Measurements from ENCODE around the gene ZMYND11. TPM values are rescaled to one million over a fixed set of nuclear protein-coding genes. Genes with fewer than 3 reads are reported as not detected.

The ZMYND11 gene
- total and polyA plus RNA-seq, 2 donors (not counting 1 experiment from before 2014, with no cell fraction given), result 57.0 to 68.4 TPM

DNA sequence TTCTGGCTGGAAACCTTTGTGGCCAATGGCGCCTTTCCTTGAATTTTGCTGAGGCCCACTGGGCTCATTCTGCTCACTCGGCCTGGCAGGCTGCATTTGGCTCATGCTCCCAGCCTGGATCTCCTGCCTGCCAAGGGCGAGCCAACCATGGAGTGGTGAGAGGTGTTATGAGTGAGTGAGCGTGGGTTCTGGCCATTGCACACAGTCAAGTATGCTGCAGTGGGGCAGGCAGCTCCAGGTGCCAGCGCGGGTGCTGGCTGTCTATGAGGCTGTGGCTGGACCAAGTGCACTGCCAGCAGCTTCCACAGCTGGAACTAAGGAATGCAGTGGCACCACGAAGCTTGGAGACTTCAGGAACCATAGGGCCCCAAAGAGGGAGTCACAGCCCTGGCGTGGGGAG lies 43.9 kb upstream of the ZMYND11 start:
- no peaks in the 10 kb centered on the region for H3K79me2 ChIP-seq (ENCODE audit: control insufficient read depth, insufficient read depth, low read length)
- no peak for DNase-seq (ENCODE audit: low read depth in 2 of 2)
- H3K4me3 ChIP-seq (replicated peaks in 1 of 4; ENCODE audit: control extremely low read depth in 1 of 4, insufficient read depth in 1 of 4, low read depth in 3 of 4, low read length in 4 of 4), result no peak overlapping the region
- no peaks in the 10 kb centered on the region for H4K20me1 ChIP-seq (ENCODE audit: control insufficient read depth, extremely low read depth, insufficient read depth, low read length)
- no peaks in the 10 kb centered on the region for H3K9me3 ChIP-seq (ENCODE audit: control insufficient read depth, insufficient read depth, low read depth, low read length)
- no peak overlapping the region for H3K27ac ChIP-seq (ENCODE audit: insufficient read depth, low read length)
- peaks cover 3% of the 10 kb centered on the region for H3K27me3 ChIP-seq (ENCODE audit: control insufficient read depth, insufficient read depth, low read length)
- H3K4me2 ChIP-seq (ENCODE audit: extremely low read depth, insufficient read depth, low read length), result no peak overlapping the region
- no peaks in the 10 kb centered on the region for H3K4me1 ChIP-seq (ENCODE audit: control insufficient read depth, extremely low read depth, insufficient read depth, low read length)
- H2AFZ ChIP-seq (ENCODE audit: low read length), result no peak overlapping the region
- TF ChIP-seq EZH2 (IDR thresholded peaks at IDR 0.05; ENCODE audit: low read length, missing control alignments), result no peak
- TF ChIP-seq, protein P1, sequence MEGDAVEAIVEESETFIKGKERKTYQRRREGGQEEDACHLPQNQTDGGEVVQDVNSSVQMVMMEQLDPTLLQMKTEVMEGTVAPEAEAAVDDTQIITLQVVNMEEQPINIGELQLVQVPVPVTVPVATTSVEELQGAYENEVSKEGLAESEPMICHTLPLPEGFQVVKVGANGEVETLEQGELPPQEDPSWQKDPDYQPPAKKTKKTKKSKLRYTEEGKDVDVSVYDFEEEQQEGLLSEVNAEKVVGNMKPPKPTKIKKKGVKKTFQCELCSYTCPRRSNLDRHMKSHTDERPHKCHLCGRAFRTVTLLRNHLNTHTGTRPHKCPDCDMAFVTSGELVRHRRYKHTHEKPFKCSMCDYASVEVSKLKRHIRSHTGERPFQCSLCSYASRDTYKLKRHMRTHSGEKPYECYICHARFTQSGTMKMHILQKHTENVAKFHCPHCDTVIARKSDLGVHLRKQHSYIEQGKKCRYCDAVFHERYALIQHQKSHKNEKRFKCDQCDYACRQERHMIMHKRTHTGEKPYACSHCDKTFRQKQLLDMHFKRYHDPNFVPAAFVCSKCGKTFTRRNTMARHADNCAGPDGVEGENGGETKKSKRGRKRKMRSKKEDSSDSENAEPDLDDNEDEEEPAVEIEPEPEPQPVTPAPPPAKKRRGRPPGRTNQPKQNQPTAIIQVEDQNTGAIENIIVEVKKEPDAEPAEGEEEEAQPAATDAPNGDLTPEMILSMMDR (conservative IDR thresholded peaks at IDR 0.05 in 1 of 2, IDR thresholded peaks at IDR 0.05 in 1 of 2; ENCODE audit: low read depth in 1 of 2, low read length in 2 of 2), result no peak
- H3K9ac ChIP-seq (ENCODE audit: insufficient read depth, low read length), result no peak overlapping the region
- no peaks in the 10 kb centered on the region for H3K36me3 ChIP-seq (ENCODE audit: control insufficient read depth, insufficient read depth, low read length)

DNA sequence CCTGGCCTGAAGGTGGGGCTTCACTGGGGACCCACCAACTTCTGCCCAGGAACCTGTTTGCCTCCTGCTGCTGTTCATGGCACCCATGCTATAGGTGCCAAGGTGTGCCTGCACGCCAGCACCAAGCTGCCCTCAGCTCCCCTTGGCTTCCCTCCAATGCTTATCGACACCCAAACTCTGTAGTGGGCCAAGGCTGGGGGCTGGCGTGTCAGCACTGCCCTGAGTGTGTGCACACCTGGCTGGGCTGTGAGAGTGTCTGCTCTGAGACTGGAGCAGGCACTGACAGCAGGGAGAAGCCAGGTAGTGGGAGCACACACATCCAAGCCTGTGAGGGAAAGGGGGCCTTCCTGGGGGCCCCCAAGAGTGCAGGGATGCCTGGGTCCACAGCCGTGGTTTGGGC lies 43.1 kb upstream of the ZMYND11 start:
- no peaks in the 10 kb centered on the region for H3K4me1 ChIP-seq (ENCODE audit: control insufficient read depth, extremely low read depth, insufficient read depth, low read length)
- H3K4me2 ChIP-seq (ENCODE audit: extremely low read depth, insufficient read depth, low read length), result no peak overlapping the region
- peaks cover 2% of the 10 kb centered on the region for H3K27me3 ChIP-seq (ENCODE audit: control insufficient read depth, insufficient read depth, low read length)
- H3K79me2 ChIP-seq (ENCODE audit: control insufficient read depth, insufficient read depth, low read length), result no peaks in the 10 kb centered on the region
- TF ChIP-seq, protein P1 (conservative IDR thresholded peaks at IDR 0.05 in 1 of 2, IDR thresholded peaks at IDR 0.05 in 1 of 2; ENCODE audit: low read depth in 1 of 2, low read length in 2 of 2), result no peak
- TF ChIP-seq EZH2 (IDR thresholded peaks at IDR 0.05; ENCODE audit: low read length, missing control alignments), result no peak
- DNase-seq (ENCODE audit: low read depth in 2 of 2), result no peak
- no peak overlapping the region for H3K9ac ChIP-seq (ENCODE audit: insufficient read depth, low read length)
- H2AFZ ChIP-seq (ENCODE audit: low read length), result no peak overlapping the region
- H3K36me3 ChIP-seq (ENCODE audit: control insufficient read depth, insufficient read depth, low read length), result no peaks in the 10 kb centered on the region
- H4K20me1 ChIP-seq (ENCODE audit: control insufficient read depth, extremely low read depth, insufficient read depth, low read length), result no peaks in the 10 kb centered on the region
- no peaks in the 10 kb centered on the region for H3K9me3 ChIP-seq (ENCODE audit: control insufficient read depth, insufficient read depth, low read depth, low read length)
- no peak overlapping the region for H3K4me3 ChIP-seq (replicated peaks in 1 of 4; ENCODE audit: control extremely low read depth in 1 of 4, insufficient read depth in 1 of 4, low read depth in 3 of 4, low read length in 4 of 4)
- no peak overlapping the region for H3K27ac ChIP-seq (ENCODE audit: insufficient read depth, low read length)

DNA sequence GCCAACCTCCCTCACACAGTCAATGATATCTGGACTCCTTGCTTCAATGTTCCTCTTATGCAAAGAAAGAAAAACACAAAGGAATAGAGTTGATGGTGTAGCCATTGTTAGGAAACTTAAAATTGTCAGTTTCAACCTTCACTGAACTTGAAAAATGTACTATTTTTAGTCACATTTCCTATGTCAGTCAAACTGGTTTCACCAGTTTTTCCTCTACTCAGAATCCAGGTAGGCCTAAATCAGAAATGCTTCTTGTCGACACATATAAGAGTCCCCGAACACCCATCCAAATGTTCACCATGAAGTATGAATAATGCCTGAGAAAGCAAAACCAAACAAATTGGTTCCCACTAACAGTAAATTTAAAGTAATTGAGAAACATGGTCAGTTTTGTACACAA lies 42.4 kb upstream of the ZMYND11 start:
- Histone ChIP-seq H4K20me1 (ENCODE audit: control insufficient read depth, extremely low read depth, insufficient read depth, low read length) (no peaks in the 10 kb centered on the region), H3K4me2 (ENCODE audit: extremely low read depth, insufficient read depth, low read length) (no peak overlapping the region), H2AFZ (ENCODE audit: low read length) (no peak overlapping the region), H3K36me3 (ENCODE audit: control insufficient read depth, insufficient read depth, low read length) (no peaks in the 10 kb centered on the region), H3K9me3 (ENCODE audit: control insufficient read depth, insufficient read depth, low read depth, low read length) (no peaks in the 10 kb centered on the region), H3K79me2 (ENCODE audit: control insufficient read depth, insufficient read depth, low read length) (no peaks in the 10 kb centered on the region), H3K27ac (ENCODE audit: insufficient read depth, low read length) (no peak overlapping the region), H3K4me1 (ENCODE audit: control insufficient read depth, extremely low read depth, insufficient read depth, low read length) (no peaks in the 10 kb centered on the region), H3K4me3 (replicated peaks in 1 of 4; ENCODE audit: control extremely low read depth in 1 of 4, insufficient read depth in 1 of 4, low read depth in 3 of 4, low read length in 4 of 4) (no peak overlapping the region), H3K9ac (ENCODE audit: insufficient read depth, low read length) (no peak overlapping the region), H3K27me3 (ENCODE audit: control insufficient read depth, insufficient read depth, low read length) (no peaks in the 10 kb centered on the region)
- DNase-seq (ENCODE audit: low read depth in 2 of 2), result no peak
- TF ChIP-seq EZH2 (IDR thresholded peaks at IDR 0.05; ENCODE audit: low read length, missing control alignments), result no peak
- TF ChIP-seq, protein P1 (conservative IDR thresholded peaks at IDR 0.05 in 1 of 2, IDR thresholded peaks at IDR 0.05 in 1 of 2; ENCODE audit: low read depth in 1 of 2, low read length in 2 of 2), result no peak
